Nephron progenitor cell (in vitro differentiated cells): Measurements from ENCODE around the gene CFD.

Source experiments
- DNase-seq: peaks from one replicate; pipeline ENCODE4 v3.0.0; 2021
- H3K27ac Mint-ChIP-seq: 2 replicates; pipeline ENCODE4 v1.8.0; 2021; ENCODE audit warnings: mild to moderate bottlenecking, moderate library complexity, mixed read lengths
- H3K27me3 Mint-ChIP-seq: 2 replicates; pipeline ENCODE4 v1.8.0; 2021; ENCODE audit warnings: mild to moderate bottlenecking, low read depth, mixed read lengths; ENCODE audit not compliant: poor library complexity
- H3K36me3 Mint-ChIP-seq: 2 replicates; pipeline ENCODE4 v1.8.0; 2021; ENCODE audit warnings: low read depth, mixed read lengths
- H3K4me1 Mint-ChIP-seq: 2 replicates; pipeline ENCODE4 v1.8.0; 2021; ENCODE audit warnings: mixed read lengths
- H3K4me3 Mint-ChIP-seq: 2 replicates; pipeline ENCODE4 v1.8.0; 2021; ENCODE audit warnings: mild to moderate bottlenecking, moderate library complexity, mixed read lengths
- H3K9me3 Mint-ChIP-seq: 2 replicates; pipeline ENCODE4 v1.8.0; 2021; ENCODE audit warnings: mild to moderate bottlenecking, moderate library complexity, mixed read lengths
- TF ChIP-seq, protein P1 (sequence below): fragments of 200-600 bp; sonication (generic); IDR thresholded peaks from 2 replicates; pipeline ENCODE4 v1.5.0; 2021; ENCODE audit warnings: antibody characterized with exemption

The CFD gene

DNA sequence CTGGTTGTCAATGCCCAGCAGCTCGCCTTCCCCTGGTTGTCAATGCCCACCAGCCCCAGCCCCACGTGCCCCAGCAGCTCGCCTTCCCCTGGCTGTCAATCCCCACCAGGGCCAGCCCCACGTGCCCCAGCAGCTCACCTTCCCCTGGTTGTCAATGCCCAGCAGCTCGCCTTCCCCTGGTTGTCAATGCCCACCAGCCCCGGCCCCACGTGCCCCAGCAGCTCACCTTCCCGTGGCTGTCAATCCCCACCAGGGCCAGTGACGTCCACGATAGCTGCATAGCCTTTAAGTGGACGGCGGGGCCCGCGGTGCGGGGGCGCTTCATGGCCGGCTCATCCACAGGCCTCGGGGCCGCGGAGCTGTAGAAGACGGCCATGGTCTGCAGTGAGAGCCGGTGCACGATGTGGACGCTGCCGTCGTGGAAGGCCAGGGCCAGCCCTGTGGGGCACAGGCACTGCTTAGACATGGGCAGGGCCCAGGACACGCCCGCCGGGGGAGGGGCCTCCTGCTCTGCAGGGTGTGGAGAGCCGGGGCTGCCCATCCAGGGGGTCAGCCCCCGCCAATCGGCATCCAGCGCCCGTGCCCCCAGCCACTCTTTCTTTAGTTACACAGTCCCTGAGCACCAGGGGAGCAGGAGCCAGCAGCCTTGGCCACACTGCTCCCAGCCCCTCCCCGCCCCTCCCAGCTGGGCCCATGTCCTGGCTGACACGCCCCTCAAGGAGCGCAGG lies 20.4 kb downstream of the CFD start:
- Mint-ChIP-seq H3K27me3 (no peaks in the 10 kb centered on the region), H3K9me3 (no peaks in the 10 kb centered on the region), H3K27ac (no peak overlapping the region), H3K4me1 (no peaks in the 10 kb centered on the region), H3K4me3 (no peak overlapping the region), H3K36me3 (peaks cover 39% of the 10 kb centered on the region)
- no peak for DNase-seq
- TF ChIP-seq, protein P1, sequence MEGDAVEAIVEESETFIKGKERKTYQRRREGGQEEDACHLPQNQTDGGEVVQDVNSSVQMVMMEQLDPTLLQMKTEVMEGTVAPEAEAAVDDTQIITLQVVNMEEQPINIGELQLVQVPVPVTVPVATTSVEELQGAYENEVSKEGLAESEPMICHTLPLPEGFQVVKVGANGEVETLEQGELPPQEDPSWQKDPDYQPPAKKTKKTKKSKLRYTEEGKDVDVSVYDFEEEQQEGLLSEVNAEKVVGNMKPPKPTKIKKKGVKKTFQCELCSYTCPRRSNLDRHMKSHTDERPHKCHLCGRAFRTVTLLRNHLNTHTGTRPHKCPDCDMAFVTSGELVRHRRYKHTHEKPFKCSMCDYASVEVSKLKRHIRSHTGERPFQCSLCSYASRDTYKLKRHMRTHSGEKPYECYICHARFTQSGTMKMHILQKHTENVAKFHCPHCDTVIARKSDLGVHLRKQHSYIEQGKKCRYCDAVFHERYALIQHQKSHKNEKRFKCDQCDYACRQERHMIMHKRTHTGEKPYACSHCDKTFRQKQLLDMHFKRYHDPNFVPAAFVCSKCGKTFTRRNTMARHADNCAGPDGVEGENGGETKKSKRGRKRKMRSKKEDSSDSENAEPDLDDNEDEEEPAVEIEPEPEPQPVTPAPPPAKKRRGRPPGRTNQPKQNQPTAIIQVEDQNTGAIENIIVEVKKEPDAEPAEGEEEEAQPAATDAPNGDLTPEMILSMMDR, result no peak

DNA sequence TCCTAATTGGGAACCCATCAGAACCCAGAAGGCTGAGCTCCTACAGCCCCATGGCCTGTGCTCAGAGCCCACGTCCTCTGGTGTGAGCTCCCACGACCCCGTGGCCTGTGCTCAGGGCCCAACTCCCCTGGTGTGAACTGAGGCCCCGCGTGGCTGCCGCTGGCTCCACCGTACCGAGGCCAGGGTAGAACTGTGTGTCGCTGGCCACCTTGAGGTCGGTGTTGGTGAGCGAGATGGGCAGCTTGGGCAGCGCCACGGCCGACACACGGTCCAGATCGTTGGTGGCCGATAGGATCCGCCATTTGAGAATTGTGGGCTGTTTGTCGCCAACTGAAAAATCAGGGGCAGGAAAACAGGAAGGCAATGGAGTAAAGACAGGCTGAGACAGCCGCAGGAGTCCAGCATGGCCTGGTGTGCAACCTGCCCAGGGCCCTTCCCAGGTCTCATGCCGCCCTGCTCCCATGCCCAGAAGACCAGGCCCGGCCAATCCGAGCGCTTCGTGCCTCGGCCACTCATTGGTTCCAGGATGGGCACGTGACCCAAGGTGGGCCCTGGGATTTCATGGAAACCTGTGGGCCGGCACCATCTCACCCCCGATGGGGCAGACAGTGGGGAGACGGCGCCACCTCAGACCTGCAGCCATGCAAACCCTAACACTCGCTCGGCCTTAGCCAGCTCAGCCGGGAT lies 22.1 kb downstream of the CFD start:
- Mint-ChIP-seq H3K4me1 (no peaks in the 10 kb centered on the region), H3K27ac (no peak overlapping the region), H3K4me3 (no peak overlapping the region), H3K27me3 (no peaks in the 10 kb centered on the region), H3K9me3 (no peaks in the 10 kb centered on the region), H3K36me3 (peaks cover 31% of the 10 kb centered on the region)
- no peak for DNase-seq
- TF ChIP-seq, protein P1, result no peak

GRCh38 chr19:882871-883497 lies 23.5 kb downstream of the CFD start:
- Mint-ChIP-seq H3K36me3 (peaks cover 42% of the 10 kb centered on the region), H3K4me1 (no peaks in the 10 kb centered on the region), H3K27ac (no peak overlapping the region), H3K9me3 (no peaks in the 10 kb centered on the region), H3K4me3 (no peak overlapping the region), H3K27me3 (no peaks in the 10 kb centered on the region)
- no peak for DNase-seq
- TF ChIP-seq, protein P1, result no peak

GRCh38 chr19:883661-884211 lies 24.3 kb downstream of the CFD start:
- H3K27me3 Mint-ChIP-seq, result no peaks in the 10 kb centered on the region
- H3K27ac Mint-ChIP-seq, result no peak overlapping the region
- TF ChIP-seq, protein P1, result no peak
- peaks cover 43% of the 10 kb centered on the region for H3K36me3 Mint-ChIP-seq
- no peaks in the 10 kb centered on the region for H3K9me3 Mint-ChIP-seq
- H3K4me3 Mint-ChIP-seq, result no peak overlapping the region
- no peak for DNase-seq
- no peaks in the 10 kb centered on the region for H3K4me1 Mint-ChIP-seq

- no peak overlapping the region for H3K27ac Mint-ChIP-seq
- TF ChIP-seq, protein P1, result no peak
- peaks cover 45% of the 10 kb centered on the region for H3K36me3 Mint-ChIP-seq
- H3K4me3 Mint-ChIP-seq, result no peak overlapping the region
- H3K27me3 Mint-ChIP-seq, result no peaks in the 10 kb centered on the region
- H3K9me3 Mint-ChIP-seq, result no peaks in the 10 kb centered on the region
- DNase-seq, result no peak
- H3K4me1 Mint-ChIP-seq, result no peaks in the 10 kb centered on the region
These were observed 25.2 kb downstream of the CFD start for GRCh38 chr19:884420-885211.
